Stimulated activated CD8-positive, alpha-beta memory T cell treated with anti-CD3 and anti-CD28 coated beads, Interleukin-12 subunit alpha, Interleukin-12 subunit beta, amount 100 ng/mL, for 1 hour (primary cell): ENCODE results near the gene PLA2G6.

Source experiments
- DNase-seq: peaks from one replicate; pipeline ENCODE4 v3.0.0-alpha.2; 2020; ENCODE audit warnings: low read depth

The PLA2G6 gene

DNA sequence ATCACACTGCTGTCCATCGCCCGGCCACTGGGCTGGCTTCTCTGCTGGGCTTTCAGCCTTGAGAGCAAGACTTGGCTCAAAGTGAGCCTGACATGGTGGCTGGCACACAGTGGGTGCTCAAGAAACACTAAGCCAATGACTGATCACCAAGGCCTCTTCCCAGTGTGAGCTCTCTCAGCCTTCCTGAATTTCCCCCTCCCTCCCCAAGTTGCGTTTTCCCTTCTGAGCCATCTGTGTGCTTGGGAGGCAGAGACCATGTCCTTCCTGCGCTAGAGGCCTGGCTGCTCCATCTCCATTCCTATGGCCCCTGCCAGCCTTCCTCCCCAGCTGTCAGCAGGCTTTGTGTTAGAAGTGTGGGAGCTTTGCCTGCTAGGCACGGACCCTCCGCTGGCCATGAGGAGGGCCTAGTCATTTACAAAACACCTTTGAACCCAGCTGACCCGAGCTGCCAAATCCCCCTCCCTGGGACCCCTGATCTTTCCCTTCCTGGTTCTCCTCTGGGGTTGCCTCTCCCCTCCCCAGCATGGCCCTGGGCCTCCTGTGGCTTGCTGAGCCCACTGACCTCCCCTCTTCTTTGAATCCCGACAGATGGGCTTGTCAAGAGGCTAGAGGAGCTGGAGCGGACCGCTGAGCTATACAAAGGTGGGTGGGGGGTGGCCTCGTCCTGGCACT, 111.2 kb downstream of the PLA2G6 start:
- no peak for DNase-seq

DNA sequence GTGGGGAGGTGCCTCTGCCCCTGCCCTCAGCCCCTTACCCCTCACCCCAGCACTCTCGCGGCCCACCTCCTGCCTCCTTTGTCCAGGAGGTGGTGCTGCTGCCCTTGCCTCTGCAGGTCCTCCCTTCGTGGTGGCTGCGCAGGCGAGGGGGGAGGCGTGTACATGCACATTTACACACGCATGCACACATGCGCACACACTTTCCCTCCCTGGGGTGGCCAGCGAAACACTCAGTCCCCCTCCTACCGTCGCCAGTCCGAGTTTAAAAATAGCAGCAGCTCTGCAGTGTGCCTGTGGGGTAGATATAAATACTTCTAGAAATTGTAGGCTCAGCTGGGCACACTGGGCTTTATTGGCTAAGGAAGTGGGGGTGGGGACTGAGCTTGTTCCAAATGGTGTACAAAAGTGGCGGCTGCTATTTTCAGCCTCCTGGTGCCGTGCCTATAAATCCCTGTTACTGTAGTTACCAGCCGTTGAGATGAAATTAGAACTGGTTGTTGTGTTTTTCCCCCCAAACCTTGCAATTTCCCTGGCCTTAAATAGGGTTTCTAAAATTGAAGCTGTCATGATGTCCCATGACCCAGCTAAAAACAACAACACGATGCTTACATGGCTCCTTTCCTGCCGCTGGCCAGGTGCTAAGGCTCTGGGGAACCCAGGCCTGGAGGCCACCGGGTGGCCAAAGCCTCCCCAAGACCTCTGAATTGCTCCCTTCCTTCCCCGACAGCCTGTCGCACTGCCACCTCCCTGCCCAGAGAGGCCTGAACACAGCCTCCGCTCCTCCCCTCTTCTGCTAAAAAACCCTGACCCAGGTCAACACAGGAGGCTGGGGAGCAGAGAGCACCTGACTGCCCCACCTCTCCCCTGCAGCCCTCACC, 112.0 kb downstream of the PLA2G6 start:
- no peak for DNase-seq

DNA sequence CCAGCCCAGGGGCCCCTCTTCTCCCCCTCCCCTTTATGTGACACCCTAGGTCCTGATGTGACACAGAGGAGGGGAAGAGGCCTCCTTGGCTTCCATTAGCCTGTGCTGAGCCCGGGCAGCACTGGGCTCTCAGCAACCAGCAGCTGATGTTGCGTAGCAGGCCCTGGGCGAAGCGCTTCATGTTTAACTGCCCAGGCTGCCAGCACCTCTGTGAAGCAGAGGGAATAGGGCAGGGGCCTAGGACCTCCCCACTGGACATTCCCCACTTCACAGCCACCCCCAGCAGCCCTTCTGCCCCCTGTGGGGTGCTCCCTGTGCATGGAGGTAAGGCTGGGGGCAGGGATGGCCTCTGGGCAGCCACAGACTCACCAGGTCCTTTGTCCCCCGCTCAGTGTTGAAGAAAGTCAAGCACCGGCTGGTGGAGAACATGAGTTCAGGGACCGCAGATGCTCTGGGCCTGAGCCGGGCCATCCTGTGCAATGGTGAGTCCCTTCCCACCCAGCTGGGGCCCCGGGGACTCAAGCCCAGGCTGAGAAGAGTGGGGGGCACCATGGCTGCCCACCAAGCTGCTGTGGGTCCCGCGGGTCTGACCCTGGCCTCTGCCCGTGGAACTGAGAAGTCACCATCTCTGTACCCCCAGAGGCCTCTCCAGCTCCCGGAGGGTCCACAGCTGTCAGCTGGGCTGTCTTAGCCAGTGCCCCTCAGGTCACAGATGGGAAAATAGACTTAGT, 112.8 kb downstream of the PLA2G6 start:
- DNase-seq, result no peak

DNA sequence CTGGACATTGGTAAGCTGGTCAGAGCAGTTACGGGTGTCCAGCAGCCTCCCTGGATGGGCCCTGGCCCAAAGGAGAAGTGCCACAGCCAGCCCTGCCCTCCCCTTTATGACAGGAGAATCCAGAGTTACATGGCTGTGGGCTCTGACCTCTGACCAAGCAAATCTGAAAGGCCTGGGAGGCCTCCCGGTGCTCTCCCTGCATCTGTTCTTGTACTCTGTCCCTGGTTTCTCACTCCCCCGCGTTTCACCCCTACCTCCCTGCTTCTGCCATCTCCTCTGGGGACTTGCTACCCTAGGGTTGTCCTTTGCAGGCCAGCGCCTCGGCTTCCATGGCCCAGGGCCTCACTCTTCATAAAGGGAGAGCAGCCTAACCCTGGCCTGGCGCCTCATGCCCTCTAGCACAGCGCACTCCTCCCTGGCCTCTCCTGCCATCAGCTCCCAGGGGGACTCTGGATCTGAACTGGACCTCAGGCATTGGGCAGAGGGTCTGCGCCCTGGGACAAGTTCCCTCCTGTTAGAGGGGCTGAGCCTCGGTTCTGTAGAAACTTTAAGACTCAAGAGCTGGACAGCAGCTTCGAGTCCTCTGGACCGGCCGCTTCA, 113.8 kb downstream of the PLA2G6 start:
- no peak for DNase-seq

- DNase-seq, result no peak
Measured at GRCh38 chr22:38067028-38067415, 114.6 kb downstream of the PLA2G6 start.

GRCh38 chr22:38066381-38067027, 115.1 kb downstream of the PLA2G6 start:
- DNase-seq, result no peak

DNA sequence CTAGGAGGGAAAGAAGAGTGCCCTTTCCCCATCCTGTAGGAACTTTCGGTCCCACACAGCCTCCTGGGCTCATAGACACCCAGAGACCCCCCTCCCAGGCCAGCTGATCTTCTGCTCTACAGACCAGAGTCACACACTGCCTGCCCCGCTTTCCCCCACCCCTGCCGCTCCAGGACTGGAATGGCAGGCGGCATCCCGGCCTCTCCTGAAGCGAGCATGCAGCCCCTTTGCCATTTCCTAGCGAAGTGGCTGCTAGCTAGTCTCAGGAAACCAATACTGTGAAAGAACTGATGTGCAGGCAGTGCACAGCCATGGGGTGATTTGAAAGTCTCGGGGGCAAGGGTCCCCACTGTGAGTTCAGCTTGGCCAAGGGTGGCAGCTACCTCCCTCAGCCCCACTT, 116.1 kb downstream of the PLA2G6 start:
- DNase-seq, result no peak

GRCh38 chr22:38062791-38063190, 118.8 kb downstream of the PLA2G6 start:
- DNase-seq, result no peak
